AG04450 (cell line): ENCODE measurements around the gene FBN1. TPM values are rescaled to one million over a fixed set of nuclear protein-coding genes. Genes with fewer than 3 reads are reported as not detected.

Experiments
- CTCF ChIA-PET: fragments of 300-600, 350-600 bp; formaldehyde crosslinking; extraction: SDS; loops from one replicate; lab custom pipeline; 2022; ENCODE audit warnings: antibody characterized with exemption, inconsistent platforms; lab: Charles Lee
- POLR2A ChIA-PET: fragments of 350-600 bp; formaldehyde crosslinking; extraction: SDS; loops from one replicate; lab custom pipeline; 2021; ENCODE audit warnings: antibody characterized with exemption, inconsistent platforms; lab: Yijun Ruan, JAX
- DNase-seq: peaks from one replicate; pipeline ENCODE4 v3.0.0-alpha.2; 2011; ENCODE audit warnings: low read depth, low spot score
- H3K27ac ChIP-seq: one replicate; pipeline ENCODE4 v1.5.1; 2012; ENCODE audit warnings: low read depth, low read length, control low read depth
- H3K27me3 ChIP-seq: one replicate; pipeline ENCODE4 v1.6.0; 2012; ENCODE audit warnings: low read length; ENCODE audit not compliant: control insufficient read depth, insufficient read depth
- H3K4me3 ChIP-seq: 2 replicates; pipeline ENCODE4 v1.5.1; 2011; ENCODE audit warnings: mild to moderate bottlenecking, low read depth, low read length, control low read depth
- H3K9me3 ChIP-seq: 2 replicates; pipeline ENCODE4 v1.5.1; 2012; ENCODE audit warnings: low read length; ENCODE audit not compliant: control insufficient read depth, insufficient read depth
- CTCF ChIP-seq: IDR thresholded peaks from 2 replicates; pipeline ENCODE4 v1.5.1; 2011; ENCODE audit warnings: low read depth, low read length, control low read depth, inconsistent platforms
- polyA plus RNA-seq: library from polyadenylated mRNA; depleted of rRNA; stranded (reverse); fragments of >200 nt; gene quantifications from 2 replicates; pipeline ENCODE4 v1.2.3, GENCODE V29; 2011

FBN1 gene
- polyA plus RNA-seq, 1 experiment, result 530 TPM

- Histone ChIP-seq H3K9me3 (no peaks in the 10 kb centered on the region), H3K4me3 (no peak overlapping the region), H3K27me3 (no peaks in the 10 kb centered on the region), H3K27ac (no peak overlapping the region)
- no peak for TF ChIP-seq CTCF
- CTCF ChIA-PET, result interaction anchor here (0.7 to 1.6 kb wide), 2 partner anchors 10 to 13 kb away, joined by 4 read pairs; no protein-coding TSS in a partner anchor
- POLR2A ChIA-PET, result no interaction called here
- DNase-seq, result no peak
These were observed 37.6 kb upstream of the FBN1 start for GRCh38 chr15:48682942-48683651.

DNA sequence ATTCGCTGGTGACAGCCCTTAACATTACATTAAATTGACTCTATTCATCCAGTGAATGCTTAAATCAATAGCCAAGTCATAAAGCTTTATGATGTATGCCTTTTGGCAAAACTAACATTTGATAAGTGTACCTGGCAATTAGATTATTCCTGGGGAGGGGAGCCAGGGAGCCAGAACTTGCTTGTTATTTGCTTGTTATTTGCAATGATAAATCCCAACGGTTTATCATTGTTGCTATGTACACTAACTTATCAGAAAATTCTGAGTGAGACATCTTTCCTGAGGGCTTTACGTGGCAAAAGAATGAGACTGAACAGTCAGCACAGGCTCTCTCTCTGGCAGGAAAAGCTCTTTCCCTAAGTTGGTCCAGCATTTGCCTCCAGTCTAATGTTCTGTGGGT lies 35.8 kb upstream of the FBN1 start:
- ChIA-PET POLR2A (no interaction called here), CTCF (interaction anchor here (1.2 kb wide), 1 partner anchor 120 kb away, joined by 3 read pairs; no protein-coding TSS in a partner anchor)
- Histone ChIP-seq H3K4me3 (no peak overlapping the region), H3K27ac (peak overlapping the region; percentile 79), H3K9me3 (no peaks in the 10 kb centered on the region), H3K27me3 (no peaks in the 10 kb centered on the region)
- no peak for DNase-seq
- no peak for TF ChIP-seq CTCF

GRCh38 chr15:48680841-48681240 lies 35.3 kb upstream of the FBN1 start:
- H3K9me3 ChIP-seq, result no peaks in the 10 kb centered on the region
- H3K4me3 ChIP-seq, result no peak overlapping the region
- ChIA-PET POLR2A (no interaction called here), CTCF (interaction anchor here (1.2 kb wide), 1 partner anchor 121 kb away, joined by 3 read pairs; no protein-coding TSS in a partner anchor)
- no peaks in the 10 kb centered on the region for H3K27me3 ChIP-seq
- no peak for TF ChIP-seq CTCF
- DNase-seq, result peak; percentile 79
- H3K27ac ChIP-seq, result no peak overlapping the region

- Histone ChIP-seq H3K27ac (no peak overlapping the region), H3K4me3 (no peak overlapping the region), H3K27me3 (no peaks in the 10 kb centered on the region), H3K9me3 (no peaks in the 10 kb centered on the region)
- no peak for TF ChIP-seq CTCF
- no peak for DNase-seq
- ChIA-PET POLR2A (interaction anchor here (0.7 kb wide), 1 partner anchor 34 kb away, joined by 6 read pairs; no protein-coding TSS in a partner anchor), CTCF (interaction anchor here (0.6 kb wide), 1 partner anchor 31 kb away, joined by 3 read pairs; no protein-coding TSS in a partner anchor)
These were observed 34.4 kb upstream of the FBN1 start for GRCh38 chr15:48679952-48680351.

- Histone ChIP-seq H3K4me3 (no peak overlapping the region), H3K27me3 (no peaks in the 10 kb centered on the region), H3K9me3 (no peaks in the 10 kb centered on the region), H3K27ac (no peak overlapping the region)
- ChIA-PET POLR2A (no interaction called here), CTCF (no interaction called here)
- TF ChIP-seq CTCF, result no peak
- DNase-seq, result no peak
These were observed 33.3 kb upstream of the FBN1 start for GRCh38 chr15:48678851-48679250.
